SK-N-SH (cell line): Measurements from ENCODE around the gene DSG1.

ENCODE experiments used
- CTCF ChIP-seq: fragments of 200-600 bp; sonication (generic); IDR thresholded peaks from 2 replicates; pipeline ENCODE4 v1.6.1; 2017; ENCODE audit warnings: antibody characterized with exemption, mild to moderate bottlenecking, moderate library complexity
- POLR2AphosphoS5 ChIP-seq: IDR thresholded peaks from 2 replicates; pipeline ENCODE4 v1.6.1; 2012; ENCODE audit warnings: low read depth, low read length
- TF ChIP-seq, protein P1 (sequence below): IDR thresholded peaks from 2 replicates; pipeline ENCODE4 v1.6.1; 2012; ENCODE audit warnings: mild to moderate bottlenecking, low read depth, low read length, moderate library complexity

DNA sequence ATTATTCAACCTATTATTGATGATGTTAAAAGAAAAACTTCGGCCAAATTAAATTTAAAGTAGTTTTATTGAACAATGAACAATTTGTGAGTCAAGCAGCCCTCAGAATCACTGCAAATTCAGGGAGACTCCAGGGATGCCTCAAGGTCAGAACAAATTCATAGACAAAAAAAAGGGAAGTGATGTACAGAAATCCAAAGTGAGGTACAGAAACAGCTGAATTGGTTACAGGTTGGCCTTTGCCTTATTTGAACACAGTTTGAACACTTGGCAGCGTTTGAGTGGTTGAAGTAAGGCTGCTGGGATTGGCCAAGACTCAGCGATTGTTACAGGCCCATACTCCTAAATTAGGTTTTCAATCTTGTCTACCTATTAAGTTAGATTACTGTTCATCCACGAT, 47.4 kb upstream of the DSG1 start:
- TF ChIP-seq, protein P1, sequence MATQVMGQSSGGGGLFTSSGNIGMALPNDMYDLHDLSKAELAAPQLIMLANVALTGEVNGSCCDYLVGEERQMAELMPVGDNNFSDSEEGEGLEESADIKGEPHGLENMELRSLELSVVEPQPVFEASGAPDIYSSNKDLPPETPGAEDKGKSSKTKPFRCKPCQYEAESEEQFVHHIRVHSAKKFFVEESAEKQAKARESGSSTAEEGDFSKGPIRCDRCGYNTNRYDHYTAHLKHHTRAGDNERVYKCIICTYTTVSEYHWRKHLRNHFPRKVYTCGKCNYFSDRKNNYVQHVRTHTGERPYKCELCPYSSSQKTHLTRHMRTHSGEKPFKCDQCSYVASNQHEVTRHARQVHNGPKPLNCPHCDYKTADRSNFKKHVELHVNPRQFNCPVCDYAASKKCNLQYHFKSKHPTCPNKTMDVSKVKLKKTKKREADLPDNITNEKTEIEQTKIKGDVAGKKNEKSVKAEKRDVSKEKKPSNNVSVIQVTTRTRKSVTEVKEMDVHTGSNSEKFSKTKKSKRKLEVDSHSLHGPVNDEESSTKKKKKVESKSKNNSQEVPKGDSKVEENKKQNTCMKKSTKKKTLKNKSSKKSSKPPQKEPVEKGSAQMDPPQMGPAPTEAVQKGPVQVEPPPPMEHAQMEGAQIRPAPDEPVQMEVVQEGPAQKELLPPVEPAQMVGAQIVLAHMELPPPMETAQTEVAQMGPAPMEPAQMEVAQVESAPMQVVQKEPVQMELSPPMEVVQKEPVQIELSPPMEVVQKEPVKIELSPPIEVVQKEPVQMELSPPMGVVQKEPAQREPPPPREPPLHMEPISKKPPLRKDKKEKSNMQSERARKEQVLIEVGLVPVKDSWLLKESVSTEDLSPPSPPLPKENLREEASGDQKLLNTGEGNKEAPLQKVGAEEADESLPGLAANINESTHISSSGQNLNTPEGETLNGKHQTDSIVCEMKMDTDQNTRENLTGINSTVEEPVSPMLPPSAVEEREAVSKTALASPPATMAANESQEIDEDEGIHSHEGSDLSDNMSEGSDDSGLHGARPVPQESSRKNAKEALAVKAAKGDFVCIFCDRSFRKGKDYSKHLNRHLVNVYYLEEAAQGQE: no peak
- no peak for TF ChIP-seq POLR2AphosphoS5
- no peak for TF ChIP-seq CTCF
